ENCODE measurements around the gene IL17RA.

- TF ChIP-seq CTCF (IDR thresholded peaks at IDR 0.05) (no peak), POLR2AphosphoS5 (IDR thresholded peaks at IDR 0.05) (no peak)
These were observed 77.9 kb downstream of the IL17RA start for GRCh38 chr22:17162731-17163130.
